Retina (tissue), 1 donor: Measurements from ENCODE around the gene NR4A2.

ENCODE experiments used
- DNase-seq: peaks from one replicate; pipeline ENCODE4 v3.0.0-alpha.2; 2016

The NR4A2 gene

GRCh38 chr2:156332534-156333273, at the start of gene NR4A2:
NR4A2 (minus strand) TSS chr2:156332721; CDS start chr2:156330186, 2,535 bp downstream.
- peak; percentile 92 for DNase-seq

- no peak for DNase-seq
Measured at GRCh38 chr2:156380117-156380645, 47.7 kb upstream of the NR4A2 start.

- no peak for DNase-seq
Measured at GRCh38 chr2:156379714-156380113, 47.2 kb upstream of the NR4A2 start.

- DNase-seq, result no peak
Measured at GRCh38 chr2:156379071-156379470, 46.5 kb upstream of the NR4A2 start.

GRCh38 chr2:156366753-156367152, 34.2 kb upstream of the NR4A2 start:
- no peak for DNase-seq

- no peak for DNase-seq
Measured at GRCh38 chr2:156363141-156363540, 30.6 kb upstream of the NR4A2 start.

- no peak for DNase-seq
Measured at GRCh38 chr2:156356014-156356754, 23.7 kb upstream of the NR4A2 start.

- no peak for DNase-seq
Measured at GRCh38 chr2:156352911-156353310, 20.4 kb upstream of the NR4A2 start.

- DNase-seq, result no peak
Measured at GRCh38 chr2:156350374-156351142, 18.0 kb upstream of the NR4A2 start.

- no peak for DNase-seq
Measured at GRCh38 chr2:156349605-156350004, 17.1 kb upstream of the NR4A2 start.

- DNase-seq, result no peak
Measured at GRCh38 chr2:156349161-156349560, 16.6 kb upstream of the NR4A2 start.

GRCh38 chr2:156347431-156347830, 14.9 kb upstream of the NR4A2 start:
- no peak for DNase-seq

GRCh38 chr2:156346731-156347130, 14.2 kb upstream of the NR4A2 start:
- DNase-seq, result no peak

GRCh38 chr2:156345582-156345981, 13.1 kb upstream of the NR4A2 start:
- DNase-seq, result no peak

- DNase-seq, result no peak
Measured at GRCh38 chr2:156343940-156344301, 11.4 kb upstream of the NR4A2 start.

- peak; percentile 17 for DNase-seq
Measured at GRCh38 chr2:156343096-156343939, 10.8 kb upstream of the NR4A2 start.

GRCh38 chr2:156342254-156343095, 10.0 kb upstream of the NR4A2 start:
- DNase-seq, result peak; percentile 91

GRCh38 chr2:156341452-156342253, 9.1 kb upstream of the NR4A2 start:
- peak; percentile 84 for DNase-seq

GRCh38 chr2:156340804-156341451, 8.4 kb upstream of the NR4A2 start:
- no peak for DNase-seq

- no peak for DNase-seq
Measured at GRCh38 chr2:156340377-156340776, 7.9 kb upstream of the NR4A2 start.
